Nephron progenitor cell (in vitro differentiated cells): ENCODE results near the gene GAP43.

Source experiments
- DNase-seq: peaks from one replicate; pipeline ENCODE4 v3.0.0; 2021
- H3K27ac Mint-ChIP-seq: 2 replicates; pipeline ENCODE4 v1.8.0; 2021; ENCODE audit warnings: mild to moderate bottlenecking, moderate library complexity, mixed read lengths
- H3K27me3 Mint-ChIP-seq: 2 replicates; pipeline ENCODE4 v1.8.0; 2021; ENCODE audit warnings: mild to moderate bottlenecking, low read depth, mixed read lengths; ENCODE audit not compliant: poor library complexity
- H3K36me3 Mint-ChIP-seq: 2 replicates; pipeline ENCODE4 v1.8.0; 2021; ENCODE audit warnings: low read depth, mixed read lengths
- H3K4me1 Mint-ChIP-seq: 2 replicates; pipeline ENCODE4 v1.8.0; 2021; ENCODE audit warnings: mixed read lengths
- H3K4me3 Mint-ChIP-seq: 2 replicates; pipeline ENCODE4 v1.8.0; 2021; ENCODE audit warnings: mild to moderate bottlenecking, moderate library complexity, mixed read lengths
- H3K9me3 Mint-ChIP-seq: 2 replicates; pipeline ENCODE4 v1.8.0; 2021; ENCODE audit warnings: mild to moderate bottlenecking, moderate library complexity, mixed read lengths
- CTCF ChIP-seq: fragments of 200-600 bp; sonication (generic); IDR thresholded peaks from 2 replicates; pipeline ENCODE4 v1.5.0; 2021; ENCODE audit warnings: antibody characterized with exemption

The GAP43 gene

GRCh38 chr3:115628075-115628412 is 4.7 kb downstream of the GAP43 start:
- Mint-ChIP-seq H3K9me3 (no peaks in the 10 kb centered on the region), H3K36me3 (no peaks in the 10 kb centered on the region), H3K27me3 (peaks cover 29% of the 10 kb centered on the region), H3K27ac (no peak overlapping the region), H3K4me1 (peaks cover 25% of the 10 kb centered on the region), H3K4me3 (no peak overlapping the region)
- TF ChIP-seq CTCF = no peak
- no peak for DNase-seq

GRCh38 chr3:115630850-115631249 is 7.5 kb downstream of the GAP43 start:
- H3K4me1 Mint-ChIP-seq = peaks cover 5% of the 10 kb centered on the region
- H3K4me3 Mint-ChIP-seq = no peak overlapping the region
- H3K9me3 Mint-ChIP-seq = no peaks in the 10 kb centered on the region
- H3K36me3 Mint-ChIP-seq = no peaks in the 10 kb centered on the region
- no peak overlapping the region for H3K27ac Mint-ChIP-seq
- no peak for DNase-seq
- peaks cover 3% of the 10 kb centered on the region for H3K27me3 Mint-ChIP-seq
- no peak for TF ChIP-seq CTCF

GRCh38 chr3:115632026-115632425 is 8.7 kb downstream of the GAP43 start:
- no peak for TF ChIP-seq CTCF
- no peaks in the 10 kb centered on the region for H3K9me3 Mint-ChIP-seq
- H3K27me3 Mint-ChIP-seq = no peaks in the 10 kb centered on the region
- no peaks in the 10 kb centered on the region for H3K36me3 Mint-ChIP-seq
- H3K4me1 Mint-ChIP-seq = no peaks in the 10 kb centered on the region
- no peak overlapping the region for H3K4me3 Mint-ChIP-seq
- DNase-seq = no peak
- no peak overlapping the region for H3K27ac Mint-ChIP-seq

- Mint-ChIP-seq H3K27ac (no peak overlapping the region), H3K4me3 (no peak overlapping the region), H3K36me3 (no peaks in the 10 kb centered on the region)
Observed at GRCh38 chr3:115633467-115633866, 10.2 kb downstream of the GAP43 start.

GRCh38 chr3:115634052-115634451 is 10.7 kb downstream of the GAP43 start:
- Mint-ChIP-seq H3K27ac (no peak overlapping the region), H3K4me1 (no peaks in the 10 kb centered on the region), H3K36me3 (no peaks in the 10 kb centered on the region), H3K9me3 (no peaks in the 10 kb centered on the region), H3K27me3 (no peaks in the 10 kb centered on the region), H3K4me3 (no peak overlapping the region)
- TF ChIP-seq CTCF = no peak
- DNase-seq = no peak

More at GRCh38 chr3:115633467-115633866, 10.2 kb downstream of the GAP43 start:
- no peaks in the 10 kb centered on the region for H3K4me1 Mint-ChIP-seq
- no peaks in the 10 kb centered on the region for H3K27me3 Mint-ChIP-seq
- H3K9me3 Mint-ChIP-seq = no peaks in the 10 kb centered on the region
- no peak for DNase-seq
- no peak for TF ChIP-seq CTCF

GRCh38 chr3:115635406-115635805 is 12.1 kb downstream of the GAP43 start:
- Mint-ChIP-seq H3K27me3 (no peaks in the 10 kb centered on the region), H3K9me3 (no peaks in the 10 kb centered on the region), H3K4me1 (no peaks in the 10 kb centered on the region), H3K4me3 (no peak overlapping the region), H3K27ac (no peak overlapping the region), H3K36me3 (no peaks in the 10 kb centered on the region)
- no peak for DNase-seq
- no peak for TF ChIP-seq CTCF
